ENCODE results near the gene GRID1. TPM values are rescaled to one million over a fixed set of nuclear protein-coding genes. Genes with fewer than 3 reads are reported as not detected.

GRID1 gene
- total RNA-seq, 3 donors from 2014 or later = 2.3 to 8.5 (median 5.9) TPM

DNA sequence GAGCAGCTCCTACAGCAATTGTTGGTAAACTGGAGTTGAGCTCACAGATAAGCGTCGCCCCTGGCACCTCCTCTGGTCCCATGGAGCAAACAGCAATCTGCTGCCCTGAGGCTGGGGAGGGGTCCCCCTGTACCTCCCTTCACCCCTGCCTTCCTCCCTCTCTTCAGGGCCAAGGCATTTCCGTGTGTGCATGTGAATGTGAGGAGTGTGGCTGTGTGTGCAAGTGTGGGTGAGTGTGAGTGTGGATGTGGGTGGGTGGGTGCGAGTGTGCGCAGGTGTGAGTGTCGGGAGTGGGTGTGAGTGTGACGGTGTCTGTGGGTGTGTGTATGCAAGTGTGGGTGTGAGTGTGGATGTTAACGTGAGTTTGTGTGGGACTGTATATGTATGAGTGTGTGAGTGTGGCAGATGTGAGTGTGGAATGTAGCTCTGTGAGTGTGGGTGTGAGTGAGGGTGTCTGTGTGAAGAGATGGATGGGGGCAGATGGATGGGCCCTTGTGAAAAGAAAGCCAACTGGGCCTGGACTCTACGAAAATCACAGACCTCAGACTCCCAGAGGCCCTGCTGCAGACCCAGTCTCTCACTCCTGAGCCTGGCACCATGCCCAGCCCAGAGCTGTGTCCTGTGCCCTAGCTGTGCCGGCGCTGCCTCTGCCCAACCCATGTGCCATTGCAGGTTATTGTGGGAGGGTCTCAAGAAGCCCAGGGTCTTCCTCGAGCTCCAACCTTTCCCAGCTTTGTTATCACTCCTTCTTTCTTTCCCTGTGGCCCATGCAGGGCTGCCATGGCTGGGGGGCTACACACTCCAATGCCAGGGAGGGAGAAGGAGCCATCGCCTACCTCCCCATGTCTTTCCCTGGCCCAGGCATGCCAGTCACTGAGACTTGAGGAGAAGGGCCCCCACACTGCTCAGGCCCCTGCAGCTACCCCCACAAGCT, 73.9 kb downstream of the GRID1 start:
- Histone ChIP-seq H3K27ac (no peak overlapping the region), H3K36me3 (no peaks in the 10 kb centered on the region), H3K9me3 (no peaks in the 10 kb centered on the region), H3K27me3 (peaks cover 0 to 4% of the 10 kb centered on the region in 2 donors), H3K4me3 (no peak overlapping the region), H3K4me1 (no peaks in the 10 kb centered on the region)
- intact Hi-C loops (cut with DNase I; ENCODE audit: low total_unique reads) = no loop called here
- peak; percentile 10 to 49 for DNase-seq (ENCODE audit: low spot score in 2 of 2)
- TF ChIP-seq, protein P1, sequence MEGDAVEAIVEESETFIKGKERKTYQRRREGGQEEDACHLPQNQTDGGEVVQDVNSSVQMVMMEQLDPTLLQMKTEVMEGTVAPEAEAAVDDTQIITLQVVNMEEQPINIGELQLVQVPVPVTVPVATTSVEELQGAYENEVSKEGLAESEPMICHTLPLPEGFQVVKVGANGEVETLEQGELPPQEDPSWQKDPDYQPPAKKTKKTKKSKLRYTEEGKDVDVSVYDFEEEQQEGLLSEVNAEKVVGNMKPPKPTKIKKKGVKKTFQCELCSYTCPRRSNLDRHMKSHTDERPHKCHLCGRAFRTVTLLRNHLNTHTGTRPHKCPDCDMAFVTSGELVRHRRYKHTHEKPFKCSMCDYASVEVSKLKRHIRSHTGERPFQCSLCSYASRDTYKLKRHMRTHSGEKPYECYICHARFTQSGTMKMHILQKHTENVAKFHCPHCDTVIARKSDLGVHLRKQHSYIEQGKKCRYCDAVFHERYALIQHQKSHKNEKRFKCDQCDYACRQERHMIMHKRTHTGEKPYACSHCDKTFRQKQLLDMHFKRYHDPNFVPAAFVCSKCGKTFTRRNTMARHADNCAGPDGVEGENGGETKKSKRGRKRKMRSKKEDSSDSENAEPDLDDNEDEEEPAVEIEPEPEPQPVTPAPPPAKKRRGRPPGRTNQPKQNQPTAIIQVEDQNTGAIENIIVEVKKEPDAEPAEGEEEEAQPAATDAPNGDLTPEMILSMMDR (IDR thresholded peaks at IDR 0.05) = no peak
- no peak for TF ChIP-seq POLR2AphosphoS5 (IDR thresholded peaks at IDR 0.05)
- TF ChIP-seq POLR2A (IDR thresholded peaks at IDR 0.05) = no peak

DNA sequence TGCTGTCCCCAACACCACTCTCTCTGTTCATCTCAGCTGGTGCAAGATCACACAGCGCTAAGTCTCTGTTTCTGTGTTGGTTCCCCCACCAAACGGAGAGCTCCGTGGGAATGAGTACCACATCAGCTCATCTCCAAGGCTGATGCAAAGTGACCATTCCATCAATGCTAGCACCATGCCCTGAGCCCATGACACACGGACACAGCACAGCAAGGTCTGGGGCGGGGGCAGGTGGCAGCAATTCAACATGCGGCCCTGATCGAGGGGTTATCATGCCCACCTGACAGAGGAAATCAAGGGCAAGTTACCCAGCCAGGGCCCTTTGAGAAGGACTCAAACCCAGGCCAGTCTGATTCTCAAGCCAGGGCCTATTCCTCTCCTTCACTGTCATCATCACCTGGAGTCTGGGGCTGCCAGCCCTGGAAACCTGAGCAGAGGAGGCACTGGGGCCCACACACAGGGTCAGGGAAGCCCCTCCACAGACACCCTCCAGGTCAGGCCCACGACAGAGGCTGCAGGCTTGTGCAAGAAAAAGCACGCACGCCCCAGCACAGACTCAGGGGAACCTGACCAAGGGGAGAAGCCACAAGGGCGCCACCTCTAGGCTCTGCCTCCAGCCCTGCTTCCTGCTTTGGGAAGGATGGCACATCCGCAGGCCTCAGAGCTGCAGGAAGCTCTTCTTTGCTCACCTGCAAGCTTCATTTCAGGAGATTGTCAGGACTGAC, 74.8 kb downstream of the GRID1 start:
- Histone ChIP-seq H3K4me1 (no peaks in the 10 kb centered on the region), H3K4me3 (no peak overlapping the region), H3K9me3 (no peaks in the 10 kb centered on the region), H3K27ac (no peak overlapping the region), H3K36me3 (no peaks in the 10 kb centered on the region), H3K27me3 (peaks cover 0 to 4% of the 10 kb centered on the region in 2 donors)
- intact Hi-C loops (cut with DNase I; ENCODE audit: low total_unique reads) = no loop called here
- TF ChIP-seq POLR2A (IDR thresholded peaks at IDR 0.05) = no peak
- no peak for TF ChIP-seq POLR2AphosphoS5 (IDR thresholded peaks at IDR 0.05)
- TF ChIP-seq, protein P1 (IDR thresholded peaks at IDR 0.05) = no peak
- DNase-seq (ENCODE audit: low spot score in 2 of 2) = peak; percentile 2 to 40

DNA sequence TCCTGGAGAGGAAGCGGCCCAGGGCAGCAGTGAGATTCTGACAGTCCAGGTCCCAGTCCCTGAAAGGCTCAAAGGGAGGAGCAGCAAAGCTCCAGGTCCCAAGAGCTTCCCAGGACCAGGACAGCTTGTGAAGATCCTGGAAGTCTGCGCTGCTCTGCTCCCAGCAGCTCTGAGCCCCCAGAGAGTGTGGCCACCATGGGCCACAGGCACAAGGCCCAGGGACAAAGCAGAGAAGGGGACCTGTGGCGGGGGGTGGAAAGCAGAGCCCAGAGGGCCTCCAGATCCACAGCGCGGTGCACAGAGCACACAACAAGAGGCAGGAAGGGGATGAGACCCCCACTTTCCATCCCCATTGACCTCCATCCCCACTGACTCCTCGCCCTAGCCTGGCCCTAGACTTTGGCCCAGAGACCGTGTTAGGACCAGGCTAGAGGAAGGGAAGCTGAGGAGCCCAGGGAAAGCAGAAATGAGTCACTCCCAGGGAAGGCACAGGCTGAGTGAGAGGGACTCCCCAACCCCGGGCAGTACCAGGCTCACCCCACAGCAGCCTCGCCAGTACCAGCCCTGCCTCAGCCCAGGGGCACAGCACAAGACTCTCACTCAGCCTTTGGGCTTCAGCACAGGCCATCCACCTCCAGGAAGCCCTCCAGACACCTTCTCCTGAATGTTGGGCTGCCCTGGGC, 75.5 kb downstream of the GRID1 start:
- Histone ChIP-seq H3K36me3 (no peaks in the 10 kb centered on the region), H3K27me3 (peaks cover 0 to 4% of the 10 kb centered on the region in 2 donors), H3K4me1 (no peaks in the 10 kb centered on the region), H3K9me3 (no peaks in the 10 kb centered on the region), H3K27ac (no peak overlapping the region), H3K4me3 (no peak overlapping the region)
- TF ChIP-seq POLR2A (IDR thresholded peaks at IDR 0.05) = no peak
- TF ChIP-seq, protein P1 (IDR thresholded peaks at IDR 0.05) = no peak
- no peak for TF ChIP-seq POLR2AphosphoS5 (IDR thresholded peaks at IDR 0.05)
- DNase-seq (ENCODE audit: low spot score in 2 of 2) = peak in 1 of 2 donors; percentile 1
- intact Hi-C loops (cut with DNase I; ENCODE audit: low total_unique reads) = no loop called here

DNA sequence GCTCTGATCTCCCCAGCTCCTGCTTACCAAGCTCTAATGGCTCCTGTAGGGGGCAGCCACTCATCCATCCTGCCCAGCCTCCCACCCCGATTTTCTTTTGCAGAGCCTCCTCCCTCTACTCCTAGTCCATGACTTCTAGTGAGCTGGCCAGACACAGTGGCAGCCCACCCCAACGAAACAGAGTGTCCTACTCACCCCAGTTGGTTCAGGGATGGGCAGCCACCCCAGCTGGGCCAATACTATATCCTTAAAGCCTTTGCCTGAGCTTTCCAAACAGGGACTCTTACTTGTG, 77.1 kb downstream of the GRID1 start:
- no peak overlapping the region for H3K4me3 ChIP-seq
- no peaks in the 10 kb centered on the region for H3K36me3 ChIP-seq
- H3K4me1 ChIP-seq = no peaks in the 10 kb centered on the region
- DNase-seq (ENCODE audit: low spot score in 2 of 2) = no peak
- TF ChIP-seq, protein P1 (IDR thresholded peaks at IDR 0.05) = no peak
- TF ChIP-seq POLR2AphosphoS5 (IDR thresholded peaks at IDR 0.05) = no peak
- TF ChIP-seq POLR2A (IDR thresholded peaks at IDR 0.05) = no peak
- no peak overlapping the region for H3K27ac ChIP-seq
- peaks cover 0 to 4% of the 10 kb centered on the region in 2 donors for H3K27me3 ChIP-seq
- H3K9me3 ChIP-seq = no peaks in the 10 kb centered on the region
- intact Hi-C loops (cut with DNase I; ENCODE audit: low total_unique reads) = no loop called here

Data from breast epithelium (tissue), 4 donors.